ENCODE data around the gene CFAP251.
"Not testable (repeated sequence)": the region's sequence is repeated elsewhere in the genome, so short reads cannot be mapped to it uniquely, and the experiment has no call there.

The CFAP251 gene

GRCh38 chr12:122029620-122030423 is 111.4 kb downstream of the CFAP251 start:
- no peak for DNase-seq

GRCh38 chr12:122030424-122031035 is 112.1 kb downstream of the CFAP251 start:
- no peak for DNase-seq

- DNase-seq: peak in 1 of 2 donors; percentile 15
Measured at GRCh38 chr12:122031342-122032216, 113.2 kb downstream of the CFAP251 start.

- no peak for DNase-seq
Measured at GRCh38 chr12:122032580-122032979, 114.2 kb downstream of the CFAP251 start.

GRCh38 chr12:122035292-122035691 is 116.9 kb downstream of the CFAP251 start:
- DNase-seq: no peak

- no peak for DNase-seq
Measured at GRCh38 chr12:122036153-122036552, 117.8 kb downstream of the CFAP251 start.

GRCh38 chr12:122040579-122041386 is 122.4 kb downstream of the CFAP251 start:
- no peak for DNase-seq

GRCh38 chr12:122041458-122041857 is 123.1 kb downstream of the CFAP251 start:
- DNase-seq: not testable (repeated sequence)

GRCh38 chr12:122042910-122043309 is 124.5 kb downstream of the CFAP251 start:
- no peak for DNase-seq

GRCh38 chr12:122043476-122043875 is 125.1 kb downstream of the CFAP251 start:
- DNase-seq: no peak

- no peak for DNase-seq
Measured at GRCh38 chr12:122045262-122045661, 126.9 kb downstream of the CFAP251 start.

GRCh38 chr12:122046145-122046544 is 127.8 kb downstream of the CFAP251 start:
- no peak for DNase-seq

- DNase-seq: no peak
Measured at GRCh38 chr12:122048151-122048550, 129.8 kb downstream of the CFAP251 start.

- no peak for DNase-seq
Measured at GRCh38 chr12:122049827-122050226, 131.4 kb downstream of the CFAP251 start.

GRCh38 chr12:122050706-122051105 is 132.3 kb downstream of the CFAP251 start:
- no peak for DNase-seq

- no peak for DNase-seq
Measured at GRCh38 chr12:122051231-122051876, 133.0 kb downstream of the CFAP251 start.

GRCh38 chr12:122052285-122052684 is 133.9 kb downstream of the CFAP251 start:
- no peak for DNase-seq

All from bone marrow (tissue), 2 donors.